Measurements from ENCODE around the gene ABCG4.
"Not testable (repeated sequence)": the region's sequence is repeated elsewhere in the genome, so short reads cannot be mapped to it uniquely, and the experiment has no call there.

ABCG4 gene

DNA sequence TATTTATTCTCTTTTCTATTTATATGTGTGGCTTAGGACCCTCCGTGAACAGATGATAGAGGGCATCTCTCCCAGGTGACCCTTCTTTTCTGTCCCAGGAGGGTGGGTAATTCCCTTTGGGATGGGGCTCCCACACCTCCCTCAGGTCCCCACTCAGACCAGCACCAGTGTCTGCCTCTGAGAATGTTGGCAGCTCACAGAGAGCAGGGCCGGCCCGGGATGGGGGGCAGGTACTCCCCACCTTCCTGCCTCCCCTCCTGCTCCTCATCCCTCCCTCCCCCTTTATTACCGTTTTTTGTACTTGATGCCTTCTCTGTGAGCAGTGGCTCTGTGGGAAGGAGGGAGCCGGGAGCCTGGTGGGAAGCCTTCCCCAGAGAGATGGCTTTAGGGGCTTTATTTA is 32.3 kb upstream of the ABCG4 start:
- DNase-seq: no peak

DNA sequence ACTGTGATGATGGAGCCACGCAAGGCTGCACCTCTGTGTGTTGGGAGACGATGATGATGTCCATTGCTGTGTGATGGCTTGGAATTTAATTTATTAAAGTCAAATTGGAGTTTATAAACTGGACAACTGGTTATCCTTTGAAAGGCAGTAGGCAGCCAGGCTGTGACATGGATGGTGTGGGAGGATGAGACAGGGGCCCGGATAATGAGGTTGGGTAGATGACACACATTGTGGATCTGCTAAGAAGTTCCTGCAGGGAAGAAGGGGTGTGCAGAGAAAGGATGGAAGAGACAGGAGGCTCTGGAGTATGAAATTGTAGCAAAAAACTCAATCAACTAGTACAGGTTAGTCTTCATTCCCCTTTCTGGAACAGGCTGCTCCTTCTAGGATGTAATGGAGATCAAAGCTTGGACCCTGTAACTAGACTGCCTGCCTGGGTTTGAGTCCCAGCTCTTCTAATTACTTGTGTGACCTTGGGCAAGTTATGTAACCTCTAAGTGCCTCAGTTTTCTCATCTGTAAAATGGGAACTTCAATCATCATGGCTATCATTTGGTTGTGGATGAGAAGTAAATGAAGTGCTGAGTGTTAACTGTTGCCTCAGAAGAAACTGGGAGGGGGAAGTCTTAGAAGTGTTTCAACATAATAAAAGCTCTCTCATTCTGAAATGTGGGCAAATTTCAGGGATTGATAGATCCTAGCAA is 31.7 kb upstream of the ABCG4 start:
- DNase-seq: no peak

DNA sequence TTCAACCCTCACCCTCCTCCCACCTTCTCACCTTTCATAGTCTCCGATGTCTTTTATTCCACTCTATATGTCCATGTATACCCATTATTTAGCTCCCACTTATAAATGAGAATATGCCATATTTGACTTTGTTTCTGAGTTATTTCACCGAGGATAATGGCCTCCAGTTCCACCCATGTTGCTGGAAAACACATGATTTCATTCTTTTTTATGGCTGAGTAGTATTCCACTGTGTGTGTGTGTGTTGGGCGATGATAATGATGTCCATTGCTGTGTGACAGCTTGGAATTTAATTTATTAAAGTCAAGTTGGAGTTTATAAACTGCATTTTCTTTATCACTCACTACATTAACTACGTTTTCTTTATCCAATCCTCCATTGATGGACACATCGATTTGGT is 30.6 kb upstream of the ABCG4 start:
- no peak for DNase-seq

DNA sequence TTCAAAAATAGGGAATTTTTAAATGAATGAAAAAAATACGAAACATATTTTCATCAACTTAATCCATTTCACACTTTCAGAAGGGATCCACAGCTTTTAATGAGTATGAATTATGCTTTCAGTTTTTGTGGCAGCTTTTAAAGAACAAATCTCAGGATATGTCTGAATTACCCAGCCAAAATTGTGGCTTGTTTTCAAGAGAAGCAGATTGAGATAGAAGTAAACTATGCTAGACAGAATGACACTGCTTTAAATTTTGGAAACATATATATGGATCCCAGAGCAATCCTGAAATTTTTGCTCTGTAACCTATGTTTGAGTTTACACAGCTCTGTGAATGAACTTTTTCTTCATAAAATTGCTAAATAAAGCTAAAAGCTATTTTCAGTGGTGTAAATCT is 29.9 kb upstream of the ABCG4 start:
- DNase-seq: no peak

DNA sequence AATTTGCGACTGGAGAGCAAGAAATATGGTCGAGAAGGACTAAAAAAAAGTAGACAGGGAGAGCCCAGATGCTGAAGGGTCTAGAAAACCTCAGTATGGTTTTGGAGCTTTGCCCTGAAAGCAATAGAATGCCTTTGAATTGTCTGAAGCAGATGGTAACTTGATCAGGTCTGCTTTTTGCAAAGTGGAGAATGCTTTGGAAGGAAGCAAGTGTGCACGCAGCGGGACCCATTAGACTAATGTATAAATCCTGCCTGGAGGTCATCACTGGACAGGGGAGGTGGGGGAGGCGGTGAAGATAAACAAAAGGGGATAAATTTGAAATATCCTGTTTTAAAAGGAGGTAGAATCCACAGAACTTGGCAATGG is 28.2 kb upstream of the ABCG4 start:
- no peak for DNase-seq

DNA sequence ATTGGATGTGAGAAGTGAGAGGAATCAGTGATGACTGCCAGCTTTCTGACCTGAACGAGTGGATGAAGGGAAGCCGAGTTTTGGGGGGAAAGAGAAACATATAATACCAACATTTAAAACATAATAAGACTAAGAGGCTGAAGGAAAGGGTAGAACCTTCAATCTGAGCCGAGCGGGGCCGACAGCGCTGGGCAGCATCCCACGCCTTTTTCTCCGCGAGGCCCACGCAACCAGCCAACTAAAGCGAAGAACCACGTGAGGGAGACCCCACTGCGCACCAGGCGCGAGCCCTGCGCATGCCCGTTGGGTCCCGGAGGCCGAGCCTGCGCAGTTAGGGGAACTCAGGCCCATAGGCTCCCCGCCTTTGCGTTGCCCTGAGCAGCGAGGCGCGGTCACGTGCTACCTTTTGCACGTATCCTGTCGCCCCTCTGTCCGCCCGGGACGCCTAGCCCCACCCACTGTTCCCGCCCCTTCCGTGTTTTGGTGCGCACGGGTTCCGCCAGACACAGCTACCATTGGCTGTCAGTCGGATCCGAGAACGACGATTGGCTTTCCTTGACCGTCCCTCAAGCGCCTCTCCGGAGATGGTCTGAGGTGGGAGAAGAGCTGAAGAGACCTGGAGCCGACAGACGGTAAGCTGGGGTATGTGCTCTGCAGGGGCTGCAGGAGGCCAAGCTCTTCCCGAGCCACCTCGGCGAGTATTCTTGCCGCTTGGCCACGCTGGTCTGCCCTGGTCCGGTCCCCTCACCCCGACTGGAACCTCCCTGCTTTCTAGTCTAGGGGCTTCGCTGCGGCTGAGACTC is 27.6 kb upstream of the ABCG4 start, which contains the start of gene HINFP:
HINFP (plus strand) TSS at position 573 of the 803 bp plus-strand sequence. CDS start 5,365 bp downstream, outside the sequence.
- peak; percentile 84 for DNase-seq

DNA sequence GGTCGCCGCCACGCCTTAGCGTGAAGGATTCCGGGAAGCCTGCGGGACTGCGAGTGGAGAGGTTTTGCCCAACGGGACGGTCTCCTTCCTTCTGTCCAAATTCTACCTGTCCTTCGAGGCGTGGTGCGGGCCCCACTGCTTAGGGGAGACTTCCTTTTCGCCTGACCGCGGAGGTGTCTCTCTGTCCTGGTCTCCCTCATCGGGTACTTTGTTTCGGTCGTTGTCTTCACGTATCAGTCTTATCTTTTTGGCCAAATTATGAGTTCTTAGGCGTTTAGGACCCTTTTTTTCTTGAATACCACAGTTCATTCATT is 27.1 kb upstream of the ABCG4 start:
- DNase-seq: no peak

DNA sequence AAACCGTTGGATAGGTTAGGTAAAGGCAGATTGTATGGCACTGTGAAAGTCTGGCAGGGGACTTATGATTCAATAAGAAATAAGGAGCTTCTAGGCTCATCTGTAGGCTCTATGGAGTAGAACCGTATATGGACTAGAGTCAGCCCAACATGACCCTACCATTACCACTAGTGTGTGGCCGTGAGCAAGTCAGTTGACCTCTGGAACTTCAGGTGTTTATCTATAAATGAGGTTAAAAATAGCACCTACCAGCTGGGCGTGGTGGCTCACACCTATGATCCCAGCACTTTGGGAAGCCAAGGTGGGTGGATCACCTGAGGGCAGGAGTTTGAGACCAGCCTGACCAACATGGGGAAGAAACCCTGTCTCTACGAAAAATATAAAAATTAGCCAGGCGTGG is 23.0 kb upstream of the ABCG4 start:
- no peak for DNase-seq

DNA sequence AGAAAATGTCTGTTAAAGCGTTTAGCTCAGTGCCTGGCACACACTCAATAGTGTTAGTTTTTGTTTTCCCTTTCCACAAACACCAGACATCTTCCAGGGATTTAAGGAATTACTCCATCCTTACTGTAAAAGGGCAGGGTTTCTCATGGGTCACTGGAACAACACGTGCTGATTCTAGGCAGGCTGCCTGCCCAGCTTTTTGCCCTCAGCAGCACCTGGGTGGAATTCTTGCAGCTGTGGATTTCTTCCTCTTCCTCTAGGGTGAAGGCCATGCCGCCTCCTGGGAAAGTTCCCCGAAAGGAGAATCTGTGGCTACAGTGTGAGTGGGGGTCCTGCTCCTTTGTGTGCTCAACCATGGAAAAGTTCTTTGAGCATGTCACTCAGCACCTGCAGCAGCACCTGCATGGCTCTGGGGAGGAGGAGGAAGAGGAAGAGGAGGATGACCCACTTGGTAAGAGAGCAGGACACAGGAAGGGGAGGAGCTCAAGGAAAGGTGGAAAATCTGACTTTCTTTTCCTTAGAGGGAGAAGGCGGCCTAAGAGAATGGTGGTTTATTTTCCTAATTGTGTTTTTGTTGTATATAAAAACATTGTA is 22.1 kb upstream of the ABCG4 start:
- DNase-seq: no peak

DNA sequence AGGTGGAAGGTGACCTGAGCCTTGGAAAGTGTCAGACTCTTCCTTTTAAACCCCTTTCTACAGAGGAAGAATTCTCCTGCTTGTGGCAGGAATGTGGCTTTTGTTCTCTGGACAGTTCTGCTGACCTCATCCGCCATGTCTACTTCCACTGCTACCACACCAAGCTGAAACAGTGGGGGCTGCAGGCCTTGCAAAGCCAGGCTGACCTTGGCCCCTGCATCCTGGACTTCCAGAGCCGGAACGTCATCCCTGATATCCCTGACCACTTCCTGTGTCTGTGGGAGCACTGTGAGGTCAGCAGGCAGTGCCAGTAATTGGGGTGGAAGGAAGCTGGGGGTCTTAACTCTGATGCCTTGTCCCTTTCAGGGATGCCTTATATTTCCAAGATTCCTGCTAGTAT is 18.2 kb upstream of the ABCG4 start:
- no peak for DNase-seq

DNA sequence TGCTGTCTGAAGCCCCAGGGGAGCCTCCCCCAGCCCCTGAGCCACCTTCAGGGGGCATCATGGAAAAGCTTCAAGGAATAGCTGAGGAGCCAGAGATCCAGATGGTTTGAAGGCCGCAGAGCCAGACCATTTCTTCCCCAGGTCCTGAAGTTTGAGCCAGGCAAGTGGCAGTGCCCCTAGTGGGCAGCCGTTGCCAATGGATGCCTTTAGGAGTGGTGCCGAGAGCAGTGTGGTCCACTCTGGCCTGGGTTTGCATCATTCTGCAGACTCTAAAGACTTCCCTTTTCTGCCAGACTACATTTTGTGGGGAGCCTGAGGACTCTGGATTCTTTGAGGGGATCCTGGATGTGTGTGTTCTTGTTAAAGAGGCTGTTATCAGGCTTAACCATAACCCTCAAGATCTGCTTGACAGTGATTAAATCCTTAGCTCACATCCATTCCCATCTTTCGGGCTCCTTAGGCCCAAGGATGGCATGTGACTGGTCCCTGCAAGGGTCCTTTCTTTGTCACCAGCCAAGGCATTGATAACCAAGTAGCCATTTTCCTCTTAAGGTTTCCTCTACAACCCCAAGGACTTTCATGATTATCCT is 14.4 kb upstream of the ABCG4 start:
- no peak for DNase-seq

DNA sequence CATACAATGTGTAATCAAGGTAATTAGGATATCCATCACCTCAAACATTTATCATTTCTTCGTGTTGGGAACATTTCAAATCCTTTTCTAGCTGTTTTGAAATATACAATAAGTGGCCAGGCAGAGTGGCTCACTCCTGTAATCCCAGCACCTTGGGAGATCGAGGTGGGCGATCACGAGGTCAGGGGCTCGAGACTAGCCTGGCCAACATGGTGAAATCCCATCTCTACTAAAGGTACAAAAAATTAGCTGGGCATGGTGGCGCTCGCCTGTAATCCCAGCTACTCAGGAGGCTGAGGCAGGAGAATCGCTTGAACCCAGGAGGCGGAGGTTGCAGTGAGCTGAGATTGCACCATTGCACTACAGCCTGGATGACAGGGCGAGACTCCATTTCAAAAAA is 9.6 kb upstream of the ABCG4 start:
- not testable (repeated sequence) for DNase-seq

DNA sequence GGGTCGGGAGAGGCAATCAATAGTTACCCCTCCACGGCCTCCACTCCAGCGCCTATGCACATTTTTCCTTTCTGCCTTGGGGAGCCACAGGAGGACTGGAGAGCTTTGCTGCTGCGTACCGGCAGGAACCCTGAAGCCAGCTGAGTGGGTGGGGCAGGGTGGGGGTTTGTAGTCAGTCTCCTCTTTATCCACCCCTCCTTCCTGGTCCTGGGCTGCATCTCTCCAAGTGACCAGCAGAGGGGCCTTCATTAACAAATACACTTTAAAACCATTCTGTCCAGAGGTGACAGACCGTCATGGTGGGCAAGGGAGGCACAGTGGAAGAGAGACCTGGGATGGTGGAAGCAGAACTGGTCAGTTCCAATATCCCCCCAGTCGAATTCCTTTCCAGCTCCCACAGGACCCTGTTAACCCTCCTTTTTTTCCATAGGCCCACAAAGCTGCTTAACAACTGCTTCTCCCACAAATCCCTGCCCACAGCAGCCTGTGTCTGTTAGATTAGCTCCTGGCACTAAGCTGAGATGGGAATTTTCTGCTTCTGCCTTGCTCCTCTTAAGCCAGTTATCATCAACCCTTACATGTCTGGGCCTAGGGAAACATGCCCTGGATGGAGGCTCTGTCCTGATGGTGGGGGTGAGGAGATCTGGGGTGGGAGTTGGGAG is 3.9 kb upstream of the ABCG4 start:
- DNase-seq: no peak

DNA sequence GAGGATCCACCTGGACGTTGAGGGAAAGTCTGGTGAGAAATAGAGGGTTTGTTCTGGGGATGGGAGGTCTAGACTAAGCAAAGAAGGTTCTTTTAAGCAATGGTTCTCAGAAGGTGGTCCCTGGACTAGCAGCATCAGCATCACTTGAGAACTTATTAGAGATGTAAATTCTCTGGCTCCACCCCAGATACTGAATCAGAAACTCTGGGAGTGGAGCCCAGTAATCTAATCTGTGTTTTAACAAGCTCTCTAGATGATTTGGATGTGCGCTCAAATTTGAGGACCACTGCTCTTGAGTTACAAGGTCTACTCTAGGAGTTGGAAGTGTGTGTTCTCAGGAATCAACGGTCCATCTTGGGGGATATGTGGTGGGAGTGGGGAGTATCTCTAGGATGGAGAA is 3.3 kb upstream of the ABCG4 start:
- no peak for DNase-seq

DNA sequence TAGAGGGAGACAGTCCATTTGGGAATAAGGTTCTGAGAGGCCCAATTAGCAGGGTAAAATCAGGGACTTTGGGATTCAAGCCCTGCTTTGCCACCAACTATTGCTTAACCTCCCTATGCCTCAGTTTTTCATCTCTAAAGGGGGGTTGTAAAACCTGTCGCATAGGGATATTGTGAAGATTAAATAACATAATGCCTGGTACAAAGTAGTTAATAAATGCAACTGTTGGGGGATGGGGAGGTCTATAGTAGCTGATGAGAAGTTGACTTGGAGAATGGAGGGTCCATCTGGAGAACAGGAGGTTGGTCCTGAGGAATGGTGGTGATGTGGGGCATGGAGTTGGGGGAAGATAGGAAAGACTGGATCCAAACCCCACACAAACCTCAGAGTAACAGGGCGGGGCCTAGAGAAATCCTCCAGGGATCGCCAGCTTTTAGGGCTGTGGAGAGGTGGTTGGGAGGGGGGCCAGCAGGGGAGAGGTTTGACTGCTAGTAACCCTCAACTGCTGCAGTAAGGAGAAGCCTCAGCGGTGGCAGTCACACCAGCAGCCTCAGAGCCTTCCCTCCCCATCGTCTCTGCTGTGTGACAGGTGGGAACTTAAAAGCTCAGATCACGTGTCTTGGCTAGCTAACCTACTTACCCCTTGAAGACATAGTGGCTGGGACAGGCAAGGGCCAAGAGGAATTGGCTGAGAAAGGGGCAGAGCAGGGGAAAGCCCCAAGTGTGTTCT is 1.1 kb upstream of the ABCG4 start:
- DNase-seq: no peak

DNA sequence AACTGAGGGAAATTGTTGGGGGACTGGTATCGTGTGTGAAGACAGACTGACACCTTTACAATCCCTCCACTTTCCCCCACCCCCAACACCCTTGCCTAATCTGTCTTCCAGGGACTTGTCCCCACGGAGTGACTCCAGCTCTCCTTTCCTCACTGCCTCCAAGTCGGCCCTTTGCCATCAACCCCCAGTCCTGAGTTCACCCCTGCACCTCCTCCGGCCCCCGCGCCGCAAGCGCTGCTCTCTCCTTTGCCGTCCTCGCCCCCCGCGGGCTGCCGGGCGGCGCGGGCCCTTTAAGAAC is 183 bp upstream of the ABCG4 start:
- no peak for DNase-seq

DNA sequence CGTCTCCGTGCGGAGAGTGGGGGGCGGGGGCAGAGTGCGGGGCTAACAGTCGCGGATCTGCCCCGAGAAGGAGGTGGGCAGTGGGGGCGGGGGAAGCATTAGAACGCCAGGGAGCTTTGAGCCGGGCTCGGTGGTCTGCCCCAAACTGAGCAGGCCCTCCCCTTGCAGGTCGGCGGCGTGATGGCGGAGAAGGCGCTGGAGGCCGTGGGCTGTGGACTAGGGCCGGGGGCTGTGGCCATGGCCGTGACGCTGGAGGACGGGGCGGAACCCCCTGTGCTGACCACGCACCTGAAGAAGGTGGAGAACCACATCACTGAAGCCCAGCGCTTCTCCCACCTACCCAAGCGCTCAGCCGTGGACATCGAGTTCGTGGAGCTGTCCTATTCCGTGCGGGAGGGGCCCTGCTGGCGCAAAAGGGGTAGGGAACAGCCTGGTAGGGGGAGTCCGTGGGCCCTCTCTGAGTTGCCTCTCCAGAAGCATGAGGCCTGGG is 979 bp downstream of the ABCG4 start:
- DNase-seq: no peak

DNA sequence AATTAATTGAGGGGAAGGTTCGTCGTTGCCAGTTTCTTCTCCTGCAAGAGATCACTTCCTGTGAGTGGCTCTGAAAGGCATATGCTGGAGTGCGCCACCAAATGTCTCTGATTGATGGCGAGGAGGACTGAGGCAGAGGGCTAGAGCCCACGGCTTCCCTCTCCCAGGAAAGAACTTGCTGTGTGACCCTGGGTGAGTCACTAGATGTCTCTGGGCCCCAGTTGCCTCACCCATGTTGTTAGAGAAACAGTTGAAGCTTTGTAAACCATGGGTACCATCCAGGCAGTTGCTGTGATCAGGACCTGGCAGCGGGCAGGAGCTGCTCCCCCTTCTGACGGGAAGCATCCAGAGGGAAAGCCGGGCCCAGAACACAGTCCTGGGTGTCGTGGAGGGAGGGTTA is 3.2 kb downstream of the ABCG4 start:
- DNase-seq: no peak

DNA sequence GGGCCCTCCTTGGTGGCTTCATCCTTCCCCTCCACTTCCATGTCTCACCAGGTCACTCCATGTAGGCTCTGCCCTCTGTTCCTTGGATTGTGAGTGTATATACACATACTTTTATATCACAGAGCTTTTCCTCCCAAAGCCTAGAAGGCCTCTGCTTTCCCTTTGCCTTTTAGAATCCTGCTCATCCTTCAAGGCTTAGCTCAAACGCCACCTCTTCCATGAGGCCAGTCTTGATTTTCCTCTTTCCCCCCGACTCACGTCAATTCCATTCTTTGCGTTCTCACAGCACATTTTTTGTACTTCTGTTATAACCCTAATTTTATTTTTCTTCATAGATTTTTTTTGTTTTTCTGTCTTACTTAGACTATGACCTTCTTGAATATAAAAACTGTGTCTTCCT is 3.8 kb downstream of the ABCG4 start:
- no peak for DNase-seq

DNA sequence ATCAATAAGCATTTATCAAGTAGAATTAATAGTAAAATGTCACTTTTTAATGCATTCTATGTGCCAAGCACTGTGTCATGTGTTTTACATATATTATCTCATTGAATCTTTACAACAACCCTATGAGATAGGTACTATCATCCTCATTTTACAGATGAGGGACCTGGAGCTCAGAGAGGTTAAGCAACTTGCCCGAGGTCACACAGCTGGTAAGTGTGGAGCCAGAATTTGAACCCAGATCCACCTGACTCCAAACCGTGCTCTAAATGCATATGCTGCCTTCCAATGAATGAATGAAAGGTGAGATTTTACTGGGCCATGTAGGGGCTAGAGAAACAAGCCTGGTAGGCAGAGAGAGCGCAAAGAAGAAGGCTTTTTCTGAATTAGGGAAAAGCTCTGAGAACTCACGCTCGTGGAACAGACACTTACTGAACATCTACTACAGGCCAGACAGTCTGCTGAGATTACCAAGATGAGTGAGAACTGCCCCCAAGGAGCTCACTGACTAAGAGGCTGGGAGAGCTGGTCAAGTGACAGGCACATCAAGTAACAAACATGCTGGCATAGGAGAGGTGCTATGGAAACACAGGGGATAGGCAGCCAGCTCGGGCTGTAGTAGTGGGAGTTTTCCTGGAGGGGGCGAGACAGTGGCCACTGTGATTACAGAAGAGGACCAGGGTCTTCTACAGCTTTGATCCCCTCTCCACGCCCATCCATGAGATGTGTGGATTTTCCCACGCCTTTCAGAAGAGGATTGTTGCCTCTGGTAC is 4.4 kb downstream of the ABCG4 start:
- no peak for DNase-seq

DNA sequence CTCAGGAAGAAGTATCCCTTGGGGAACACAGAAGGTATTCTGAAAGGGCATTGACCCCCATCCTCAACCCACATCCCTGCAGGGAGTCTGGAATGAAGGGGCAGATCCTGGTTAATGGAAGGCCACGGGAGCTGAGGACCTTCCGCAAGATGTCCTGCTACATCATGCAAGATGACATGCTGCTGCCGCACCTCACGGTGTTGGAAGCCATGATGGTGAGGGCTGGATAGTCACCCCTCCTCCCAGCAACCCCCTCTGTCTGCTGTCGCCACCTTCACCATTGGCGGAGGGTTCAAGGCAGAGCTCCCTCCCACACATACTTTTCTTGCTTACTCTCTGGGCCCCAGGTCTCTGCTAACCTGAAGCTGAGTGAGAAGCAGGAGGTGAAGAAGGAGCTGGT is 5.3 kb downstream of the ABCG4 start:
- DNase-seq: no peak
